H9 (cell line): Measurements from ENCODE around the gene S100A6. TPM values are rescaled to one million over a fixed set of nuclear protein-coding genes. Genes with fewer than 3 reads are reported as not detected.
"Not testable (repeated sequence)": the region's sequence is repeated elsewhere in the genome, so short reads cannot be mapped to it uniquely, and the experiment has no call there.

Experiments
- DNase-seq: peaks from one replicate; pipeline ENCODE4 v3.0.0-alpha.2; 2017
- H2AFZ ChIP-seq: one replicate; pipeline ENCODE4 v1.6.1; 2013; ENCODE audit warnings: mild to moderate bottlenecking, low read length, control low read depth, moderate library complexity
- H2AK5ac ChIP-seq: 2 replicates; pipeline ENCODE4 v1.6.1; 2013; ENCODE audit warnings: low read length, control low read depth, mixed read lengths; ENCODE audit not compliant: insufficient read length
- H2BK120ac ChIP-seq: one replicate; pipeline ENCODE4 v1.6.1; 2013; ENCODE audit warnings: low read depth, mild to moderate bottlenecking, low read length, control low read depth, inconsistent platforms; ENCODE audit not compliant: poor library complexity, severe bottlenecking
- H2BK12ac ChIP-seq: 2 replicates; pipeline ENCODE4 v1.6.1; 2013; ENCODE audit warnings: low read length, control low read depth, mixed read lengths, low read depth; ENCODE audit not compliant: insufficient read length
- H2BK15ac ChIP-seq: 2 replicates; pipeline ENCODE4 v1.6.1; 2013; ENCODE audit warnings: low read depth, low read length, control low read depth
- H2BK20ac ChIP-seq: one replicate; pipeline ENCODE4 v1.6.1; 2013; ENCODE audit warnings: low read depth, mild to moderate bottlenecking, low read length, control low read depth, inconsistent platforms; ENCODE audit not compliant: poor library complexity, severe bottlenecking
- H2BK5ac ChIP-seq: 2 replicates; pipeline ENCODE4 v1.6.1; 2013; ENCODE audit warnings: low read length, control low read depth, mixed read lengths; ENCODE audit not compliant: insufficient read length
- H3K14ac ChIP-seq: 2 replicates; pipeline ENCODE4 v1.6.1; 2013; ENCODE audit warnings: low read length, control low read depth; ENCODE audit not compliant: insufficient read depth
- H3K18ac ChIP-seq: 2 replicates; pipeline ENCODE4 v1.6.1; 2013; ENCODE audit warnings: low read depth, mild to moderate bottlenecking, mixed read lengths, low read length, control low read depth; ENCODE audit not compliant: insufficient read length
- H3K23ac ChIP-seq: 2 replicates; pipeline ENCODE4 v1.6.1; 2013; ENCODE audit warnings: low read length, control low read depth, mixed read lengths, low read depth; ENCODE audit not compliant: insufficient read length
- H3K23me2 ChIP-seq: 2 replicates; pipeline ENCODE4 v1.6.1; 2013; ENCODE audit warnings: low read depth, mild to moderate bottlenecking, mixed read lengths, low read length, control low read depth; ENCODE audit not compliant: insufficient read length, poor library complexity, severe bottlenecking
- H3K27ac ChIP-seq: 2 replicates; pipeline ENCODE4 v1.5.1; 2013; ENCODE audit warnings: low read length, control low read depth, mixed read lengths, low read depth; ENCODE audit not compliant: insufficient read length
- H3K27me3 ChIP-seq: 2 replicates; pipeline ENCODE4 v1.6.1; 2013; ENCODE audit warnings: low read length, control low read depth, inconsistent platforms; ENCODE audit not compliant: insufficient read depth
- H3K4ac ChIP-seq: 2 replicates; pipeline ENCODE4 v1.6.1; 2013; ENCODE audit warnings: low read depth, mild to moderate bottlenecking, control low read depth, inconsistent platforms, low read length, moderate library complexity
- H3K4me1 ChIP-seq: 2 replicates; pipeline ENCODE4 v1.6.1; 2013; ENCODE audit warnings: low read length, control low read depth, inconsistent platforms; ENCODE audit not compliant: insufficient read depth
- H3K4me2 ChIP-seq: 2 replicates; pipeline ENCODE4 v1.6.1; 2013; ENCODE audit warnings: low read length, control low read depth, mixed read lengths; ENCODE audit not compliant: insufficient read length, insufficient read depth
- H3K56ac ChIP-seq: 2 replicates; pipeline ENCODE4 v1.6.1; 2013; ENCODE audit warnings: low read depth, mild to moderate bottlenecking, mixed read lengths, low read length, control low read depth; ENCODE audit not compliant: insufficient read length
- H3K79me1 ChIP-seq: 2 replicates; pipeline ENCODE4 v1.6.1; 2013; ENCODE audit warnings: low read depth, mild to moderate bottlenecking, moderate library complexity, low read length, control low read depth, inconsistent platforms; ENCODE audit not compliant: insufficient read depth, poor library complexity, severe bottlenecking
- H3K79me2 ChIP-seq: 2 replicates; pipeline ENCODE4 v1.6.1; 2013; ENCODE audit warnings: low read length, control low read depth, inconsistent platforms; ENCODE audit not compliant: insufficient read depth
- H3K9ac ChIP-seq: 2 replicates; pipeline ENCODE4 v1.6.1; 2013; ENCODE audit warnings: low read length, control low read depth, mixed read lengths; ENCODE audit not compliant: insufficient read length; ENCODE audit errors: extremely low read depth
- H3K9me3 ChIP-seq: one replicate; pipeline ENCODE4 v1.6.1; 2013; ENCODE audit warnings: low read depth, low read length, inconsistent platforms; ENCODE audit not compliant: control insufficient read depth
- H3T11ph ChIP-seq: one replicate; pipeline ENCODE4 v1.6.1; 2013; ENCODE audit warnings: mild to moderate bottlenecking, low read length, control low read depth, inconsistent platforms
- H4K20me1 ChIP-seq: one replicate; pipeline ENCODE4 v1.6.1; 2013; ENCODE audit not compliant: control insufficient read depth, insufficient read length, insufficient read depth
- H4K5ac ChIP-seq: 2 replicates; pipeline ENCODE4 v1.6.1; 2013; ENCODE audit warnings: low read depth, mild to moderate bottlenecking, mixed read lengths, low read length, control low read depth; ENCODE audit not compliant: insufficient read length
- H4K8ac ChIP-seq: replicated peaks from 2 replicates; pipeline ENCODE4 v1.6.1; 2013; ENCODE audit warnings: low read length, control low read depth, mixed read lengths, low read depth; ENCODE audit not compliant: insufficient read length
- H4K91ac ChIP-seq: 2 replicates; pipeline ENCODE4 v1.6.1; 2013; ENCODE audit warnings: low read depth, mild to moderate bottlenecking, moderate library complexity, mixed read lengths, low read length, control low read depth; ENCODE audit not compliant: insufficient read length
- H3K27ac Mint-ChIP-seq, 3 experiments: 2 replicates in 2 of 3; 3 replicates in 1 of 3; pipeline ENCODE4 v1.8.0; 2020 to 2021; ENCODE audit warnings: mixed read lengths in 3 of 3, mild to moderate bottlenecking in 1 of 3, moderate library complexity in 1 of 3
- H3K27me3 Mint-ChIP-seq: 2 replicates; pipeline ENCODE4 v1.8.0; 2021; ENCODE audit warnings: low read depth, mild to moderate bottlenecking, moderate library complexity, mixed read lengths
- H3K36me3 Mint-ChIP-seq, 3 experiments: 2 replicates in 2 of 3; 3 replicates in 1 of 3; pipeline ENCODE4 v1.8.0; 2020 to 2021; ENCODE audit warnings: low read depth in 3 of 3, mixed read lengths in 3 of 3; ENCODE audit not compliant: insufficient read depth in 1 of 3
- H3K4me1 Mint-ChIP-seq, 2 experiments: 2 replicates each; pipeline ENCODE4 v1.8.0; 2020; ENCODE audit warnings: mixed read lengths in 2 of 2
- H3K4me3 Mint-ChIP-seq, 2 experiments: 2 replicates in 1 of 2; 3 replicates in 1 of 2; pipeline ENCODE4 v1.8.0; 2020 to 2021; ENCODE audit warnings: mild to moderate bottlenecking in 2 of 2, mixed read lengths in 2 of 2, moderate library complexity in 1 of 2
- H3K9me3 Mint-ChIP-seq, 2 experiments: 2 replicates in 1 of 2; 3 replicates in 1 of 2; pipeline ENCODE4 v1.8.0; 2020; ENCODE audit warnings: mild to moderate bottlenecking in 2 of 2, mixed read lengths in 2 of 2, moderate library complexity in 1 of 2
- WGBS: extraction: QIAGEN DNeasy Blood & Tissue Kit; methylation state at CpG from one replicate; pipeline ENCODE4 v1.1.7; 2013; ENCODE audit warnings: missing lambda C conversion rate, low lambda C conversion rate, mixed read lengths; ENCODE audit not compliant: insufficient read length; ENCODE audit errors: extremely low coverage; 5-methylcytosine and 5-hydroxymethylcytosine counted together
- total RNA-seq: library from RNA; stranded (reverse); gene quantifications from 2 replicates; pipeline ENCODE4 v1.2.1, GENCODE V29; 2021
- TF ChIP-seq, protein P1 (sequence below): fragments of 200-600 bp; sonication (generic); conservative IDR thresholded peaks from 3 replicates; pipeline ENCODE4 v1.8.0; 2021; ENCODE audit warnings: antibody characterized with exemption, mild to moderate bottlenecking

S100A6 gene
- total RNA-seq, 1 experiment from 2014 or later, result not detected

DNA sequence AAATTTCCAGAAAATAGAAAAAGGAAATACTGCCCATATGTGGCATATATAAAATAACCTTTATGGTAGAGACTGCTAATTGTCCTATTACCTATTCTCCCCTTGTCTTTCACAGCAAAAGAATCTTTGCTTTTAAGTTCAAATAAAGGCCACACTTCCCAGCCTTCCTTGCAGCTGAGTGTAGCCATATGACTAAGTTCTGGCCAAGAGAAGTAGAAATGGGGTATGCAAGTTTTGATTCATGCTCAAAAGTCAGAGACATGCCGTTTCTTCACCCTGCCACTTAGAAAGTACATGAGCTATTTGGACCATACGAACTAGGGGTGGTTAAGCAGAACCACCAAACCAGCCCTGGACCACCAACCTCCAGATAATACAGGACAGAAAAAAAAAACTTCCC, 48.2 kb upstream of the S100A6 start:
- H3K79me2 ChIP-seq, result no peaks in the 10 kb centered on the region
- H3K4me1 Mint-ChIP-seq, result peaks cover 11 to 20% of the 10 kb centered on the region in 2 experiments
- H2BK20ac ChIP-seq, result no peak overlapping the region
- H3K4me3 Mint-ChIP-seq, result no peak overlapping the region
- no peak overlapping the region for H2BK120ac ChIP-seq
- H3K18ac ChIP-seq, result no peak overlapping the region
- no peaks in the 10 kb centered on the region for H3K23me2 ChIP-seq
- no peaks in the 10 kb centered on the region for H3K79me1 ChIP-seq
- no peak overlapping the region for H3T11ph ChIP-seq
- H3K9ac ChIP-seq, result no peak overlapping the region
- H3K9me3 ChIP-seq, result no peaks in the 10 kb centered on the region
- no peak overlapping the region for H3K27ac Mint-ChIP-seq
- H3K14ac ChIP-seq, result no peak overlapping the region
- H3K9me3 Mint-ChIP-seq, result no peaks in the 10 kb centered on the region
- no peak overlapping the region for H4K8ac ChIP-seq
- H4K20me1 ChIP-seq, result no peaks in the 10 kb centered on the region
- no peak overlapping the region for H2AK5ac ChIP-seq
- no peaks in the 10 kb centered on the region; the same call in 1 of the 2 replicates for H3K4me1 ChIP-seq
- no peaks in the 10 kb centered on the region; the same call in 1 of the 2 replicates for H3K27me3 Mint-ChIP-seq
- H4K91ac ChIP-seq, result no peak overlapping the region
- no peak overlapping the region for H3K27ac ChIP-seq
- TF ChIP-seq, protein P1, sequence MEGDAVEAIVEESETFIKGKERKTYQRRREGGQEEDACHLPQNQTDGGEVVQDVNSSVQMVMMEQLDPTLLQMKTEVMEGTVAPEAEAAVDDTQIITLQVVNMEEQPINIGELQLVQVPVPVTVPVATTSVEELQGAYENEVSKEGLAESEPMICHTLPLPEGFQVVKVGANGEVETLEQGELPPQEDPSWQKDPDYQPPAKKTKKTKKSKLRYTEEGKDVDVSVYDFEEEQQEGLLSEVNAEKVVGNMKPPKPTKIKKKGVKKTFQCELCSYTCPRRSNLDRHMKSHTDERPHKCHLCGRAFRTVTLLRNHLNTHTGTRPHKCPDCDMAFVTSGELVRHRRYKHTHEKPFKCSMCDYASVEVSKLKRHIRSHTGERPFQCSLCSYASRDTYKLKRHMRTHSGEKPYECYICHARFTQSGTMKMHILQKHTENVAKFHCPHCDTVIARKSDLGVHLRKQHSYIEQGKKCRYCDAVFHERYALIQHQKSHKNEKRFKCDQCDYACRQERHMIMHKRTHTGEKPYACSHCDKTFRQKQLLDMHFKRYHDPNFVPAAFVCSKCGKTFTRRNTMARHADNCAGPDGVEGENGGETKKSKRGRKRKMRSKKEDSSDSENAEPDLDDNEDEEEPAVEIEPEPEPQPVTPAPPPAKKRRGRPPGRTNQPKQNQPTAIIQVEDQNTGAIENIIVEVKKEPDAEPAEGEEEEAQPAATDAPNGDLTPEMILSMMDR, result no peak
- WGBS, result no CpG with 5 or more reads among the region's 2 CpGs
- no peak overlapping the region for H4K5ac ChIP-seq
- DNase-seq, result no peak
- no peak overlapping the region for H2BK12ac ChIP-seq
- no peak overlapping the region for H2BK15ac ChIP-seq
- H3K36me3 Mint-ChIP-seq, result no peaks in the 10 kb centered on the region
- H3K56ac ChIP-seq, result no peak overlapping the region
- no peak overlapping the region for H2BK5ac ChIP-seq
- no peak overlapping the region for H3K23ac ChIP-seq
- H3K4ac ChIP-seq, result no peak overlapping the region
- H3K27me3 ChIP-seq, result no peaks in the 10 kb centered on the region
- no peak overlapping the region for H3K4me2 ChIP-seq
- no peak overlapping the region for H2AFZ ChIP-seq

DNA sequence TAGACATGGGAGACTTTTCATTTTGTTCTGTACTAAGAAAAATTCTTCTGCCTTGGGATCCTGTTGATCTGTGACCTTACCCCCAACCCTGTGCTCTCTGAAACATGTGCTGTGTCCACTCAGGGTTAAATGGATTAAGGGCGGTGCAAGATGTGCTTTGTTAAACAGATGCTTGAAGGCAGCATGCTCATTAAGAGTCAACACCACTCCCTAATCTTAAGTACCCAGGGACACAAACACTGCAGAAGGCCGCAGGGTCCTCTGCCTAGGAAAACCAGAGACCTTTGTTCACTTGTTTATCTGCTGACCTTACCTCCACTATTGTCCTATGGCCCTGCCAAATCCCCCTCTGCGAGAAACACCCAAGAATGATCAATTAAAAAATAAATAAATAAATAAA, 47.7 kb upstream of the S100A6 start:
- H3K9me3 Mint-ChIP-seq, H2BK120ac ChIP-seq, H3K23ac ChIP-seq, H3K4me3 Mint-ChIP-seq, H2AK5ac ChIP-seq, H3K4ac ChIP-seq, H3T11ph ChIP-seq, H2BK20ac ChIP-seq, H3K79me2 ChIP-seq, H3K79me1 ChIP-seq, H4K8ac ChIP-seq, DNase-seq, H3K27ac Mint-ChIP-seq, H3K56ac ChIP-seq, H4K91ac ChIP-seq, H2BK12ac ChIP-seq, H3K27ac ChIP-seq, H3K4me1 ChIP-seq, H2BK5ac ChIP-seq, H3K14ac ChIP-seq, H2AFZ ChIP-seq, H3K4me2 ChIP-seq, H3K9me3 ChIP-seq, H3K27me3 ChIP-seq, H3K9ac ChIP-seq, H4K5ac ChIP-seq, H4K20me1 ChIP-seq, H3K18ac ChIP-seq, H3K36me3 Mint-ChIP-seq, H2BK15ac ChIP-seq, H3K27me3 Mint-ChIP-seq, H3K23me2 ChIP-seq: not testable (repeated sequence)
- no CpG with 5 or more reads among the region's 3 CpGs for WGBS
- peaks cover 16 to 24% of the 10 kb centered on the region in 2 experiments for H3K4me1 Mint-ChIP-seq
